Right lobe of liver (tissue), 6 donors: ENCODE results near the gene HAUS6. TPM values are rescaled to one million over a fixed set of nuclear protein-coding genes. Genes with fewer than 3 reads are reported as not detected.
A peak's percentile ranks its signal among the peaks of the same experiment; 100 is the strongest.
"Not testable (repeated sequence)": the region's sequence is repeated elsewhere in the genome, so short reads cannot be mapped to it uniquely, and the experiment has no call there.

ENCODE experiments used
- ATAC-seq, 4 donors: fragments of 200-7000 bp; cut with Tn5 transposase; one replicate each; pipeline ENCODE4 v1.9.1; 2020; ENCODE audit warnings: mild to moderate bottlenecking in 4 of 4, moderate library complexity in 4 of 4
- DNase-seq, 3 donors: peaks; one replicate each; pipeline ENCODE4 v3.0.0-alpha.2; 2020
- H3K27ac ChIP-seq, 3 donors: fragments of 200-600 bp; one replicate each; pipeline ENCODE4 v1.8.0; 2022
- H3K27me3 ChIP-seq, 2 donors: fragments of 200-600 bp; one replicate each; pipeline ENCODE4 v1.8.0; 2022
- H3K36me3 ChIP-seq, 4 donors: fragments of 200-600 bp; sonication (generic) in 1 of 4; one replicate each; pipeline versions ENCODE4 v1.5.1 to v1.8.0; 2017 to 2022; ENCODE audit warnings: control low read depth in 1 of 4
- H3K4me1 ChIP-seq, 4 donors: fragments of 200-600 bp; sonication (generic) in 1 of 4; one replicate each; pipeline versions ENCODE4 v1.5.1 to v1.8.0; 2017 to 2022; ENCODE audit warnings: control low read depth in 1 of 4
- H3K4me3 ChIP-seq, 3 donors: fragments of 200-600 bp; one replicate each; pipeline ENCODE4 v1.8.0; 2022
- H3K9me3 ChIP-seq, 4 donors: fragments of 200-600 bp; sonication (generic) in 1 of 4; one replicate each; pipeline versions ENCODE4 v1.5.1 to v1.8.0; 2017 to 2022; ENCODE audit warnings: control low read depth in 1 of 4
- POLR2A ChIP-seq: fragments of 450-650 bp; IDR thresholded peaks from one replicate; pipeline ENCODE4 v1.6.1; 2017; ENCODE audit warnings: antibody characterized with exemption, mild to moderate bottlenecking
- whole genome bisulfite sequencing: methylation state at CpG from one replicate; pipeline ENCODE4 v1.1.6; 2018; ENCODE audit warnings: low coverage, low lambda C conversion rate; ENCODE audit not compliant: insufficient coverage; ENCODE audit errors: missing lambda C conversion rate; 5-methylcytosine and 5-hydroxymethylcytosine counted together
- intact Hi-C, 2 donors: fragments of 100-400 bp; cut with DNase I; formaldehyde crosslinking; loops; one replicate each; pipeline versions ENCODE4 v1.11.2 to v1.14.1; 2022
- long read RNA-seq: library from polyadenylated mRNA; unstranded; transcript quantifications from one replicate; pipeline ENCODE4 v2.0.0, GENCODE V29; 2019
- total RNA-seq, 6 experiments: library from RNA; depleted of rRNA in 2 of 6; stranded (reverse); fragments of >200 nt in 2 of 6; fragmentation: NEBNext Ultra II Directional in 3 of 6; extraction: Animal tissue kit (Norgen Biotek cat#: 25700) in 3 of 6; gene quantifications; one replicate each; pipeline versions ENCODE4 v1.1.0 to v1.2.4, GENCODE V29; 2016 to 2023
- TF ChIP-seq, protein P1 (sequence below), 4 donors: fragments of 200-600 bp in 3 of 4; fragments of 450-650 bp in 1 of 4; IDR thresholded peaks; one replicate each; pipeline versions ENCODE4 v1.5.1 to v1.8.0; 2016 to 2022; ENCODE audit warnings: antibody characterized with exemption in 4 of 4, mild to moderate bottlenecking in 2 of 4
- donor health status: DM: no; HTN: yes; CAD: no.
- donor health status: DM: no; HTN: no; CAD: no.
- donor health status: DM: no; HTN: no; CAD: no.
- donor health status: DM: no; HTN: yes; CAD: no.
- donor health status: DM: no; HTN: yes; CAD: no.

HAUS6 gene, protein sequence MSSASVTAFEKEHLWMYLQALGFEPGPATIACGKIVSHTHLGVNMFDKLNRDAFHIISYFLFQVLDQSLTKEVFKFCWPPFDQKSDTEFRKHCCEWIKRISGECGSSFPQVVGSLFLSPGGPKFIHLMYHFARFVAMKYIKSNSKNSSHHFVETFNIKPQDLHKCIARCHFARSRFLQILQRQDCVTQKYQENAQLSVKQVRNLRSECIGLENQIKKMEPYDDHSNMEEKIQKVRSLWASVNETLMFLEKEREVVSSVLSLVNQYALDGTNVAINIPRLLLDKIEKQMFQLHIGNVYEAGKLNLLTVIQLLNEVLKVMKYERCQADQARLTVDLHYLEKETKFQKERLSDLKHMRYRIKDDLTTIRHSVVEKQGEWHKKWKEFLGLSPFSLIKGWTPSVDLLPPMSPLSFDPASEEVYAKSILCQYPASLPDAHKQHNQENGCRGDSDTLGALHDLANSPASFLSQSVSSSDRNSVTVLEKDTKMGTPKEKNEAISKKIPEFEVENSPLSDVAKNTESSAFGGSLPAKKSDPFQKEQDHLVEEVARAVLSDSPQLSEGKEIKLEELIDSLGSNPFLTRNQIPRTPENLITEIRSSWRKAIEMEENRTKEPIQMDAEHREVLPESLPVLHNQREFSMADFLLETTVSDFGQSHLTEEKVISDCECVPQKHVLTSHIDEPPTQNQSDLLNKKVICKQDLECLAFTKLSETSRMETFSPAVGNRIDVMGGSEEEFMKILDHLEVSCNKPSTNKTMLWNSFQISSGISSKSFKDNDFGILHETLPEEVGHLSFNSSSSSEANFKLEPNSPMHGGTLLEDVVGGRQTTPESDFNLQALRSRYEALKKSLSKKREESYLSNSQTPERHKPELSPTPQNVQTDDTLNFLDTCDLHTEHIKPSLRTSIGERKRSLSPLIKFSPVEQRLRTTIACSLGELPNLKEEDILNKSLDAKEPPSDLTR
- total RNA-seq: 1 to 10 TPM; 2.9 to 8.1 (median 4.3) TPM
- long read RNA-seq: 0 reads

- ATAC-seq (peak; percentile 99 to 100 (median 100)), DNase-seq (peak; percentile 96 to 98 (median 97))
- intact Hi-C loops: no loop called here
- peak; percentile 80 for TF ChIP-seq POLR2A
- TF ChIP-seq, protein P1, sequence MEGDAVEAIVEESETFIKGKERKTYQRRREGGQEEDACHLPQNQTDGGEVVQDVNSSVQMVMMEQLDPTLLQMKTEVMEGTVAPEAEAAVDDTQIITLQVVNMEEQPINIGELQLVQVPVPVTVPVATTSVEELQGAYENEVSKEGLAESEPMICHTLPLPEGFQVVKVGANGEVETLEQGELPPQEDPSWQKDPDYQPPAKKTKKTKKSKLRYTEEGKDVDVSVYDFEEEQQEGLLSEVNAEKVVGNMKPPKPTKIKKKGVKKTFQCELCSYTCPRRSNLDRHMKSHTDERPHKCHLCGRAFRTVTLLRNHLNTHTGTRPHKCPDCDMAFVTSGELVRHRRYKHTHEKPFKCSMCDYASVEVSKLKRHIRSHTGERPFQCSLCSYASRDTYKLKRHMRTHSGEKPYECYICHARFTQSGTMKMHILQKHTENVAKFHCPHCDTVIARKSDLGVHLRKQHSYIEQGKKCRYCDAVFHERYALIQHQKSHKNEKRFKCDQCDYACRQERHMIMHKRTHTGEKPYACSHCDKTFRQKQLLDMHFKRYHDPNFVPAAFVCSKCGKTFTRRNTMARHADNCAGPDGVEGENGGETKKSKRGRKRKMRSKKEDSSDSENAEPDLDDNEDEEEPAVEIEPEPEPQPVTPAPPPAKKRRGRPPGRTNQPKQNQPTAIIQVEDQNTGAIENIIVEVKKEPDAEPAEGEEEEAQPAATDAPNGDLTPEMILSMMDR (IDR thresholded peaks at IDR 0.05): peak; percentile 8 to 70 (median 36)
- peak within 1 kb of the TSS; percentile 69 to 89 (median 85) for H3K4me3 ChIP-seq
- H3K4me1 ChIP-seq: peaks cover 0 to 14% (median 6%) of the 10 kb centered on the region in 4 donors
- WGBS: 1% methylated on average over 17 of the region's 46 CpGs
- H3K27ac ChIP-seq: peak within 1 kb of the TSS; percentile 59 to 91 (median 82)
- H3K27me3 ChIP-seq: no peaks in the 10 kb centered on the region
- no peaks in the 10 kb centered on the region for H3K36me3 ChIP-seq
- H3K9me3 ChIP-seq: no peaks in the 10 kb centered on the region
Observed at GRCh38 chr9:19102631-19103345, at the start of gene HAUS6. Gene HAUS6 (minus strand): TSS chr9:19102904. CDS start chr9:19102651, 253 bp downstream.

GRCh38 chr9:19152160-19152498 is 49.4 kb upstream of the HAUS6 start:
- DNase-seq, intact Hi-C loops, ATAC-seq, H3K27me3 ChIP-seq, H3K9me3 ChIP-seq, H3K4me3 ChIP-seq, H3K36me3 ChIP-seq: not testable (repeated sequence)
- Histone ChIP-seq H3K27ac (peak overlapping the region; percentile 10 to 88 (median 83)), H3K4me1 (peaks cover 0 to 76% (median 33%) of the 10 kb centered on the region in 4 donors)
- 25% methylated on average over 2 of the region's 2 CpGs for WGBS

- DNase-seq (peak in 1 of 3 donors; percentile 85), ATAC-seq (peak; percentile 73 to 87 (median 79))
- peak; percentile 81 for TF ChIP-seq POLR2A
- TF ChIP-seq, protein P1 (IDR thresholded peaks at IDR 0.05): no peak
- intact Hi-C loops: no loop called here
- no peak overlapping the region for H3K4me3 ChIP-seq
- H3K27me3 ChIP-seq: no peaks in the 10 kb centered on the region
- peaks cover 0 to 72% (median 34%) of the 10 kb centered on the region in 4 donors for H3K4me1 ChIP-seq
- no peaks in the 10 kb centered on the region for H3K36me3 ChIP-seq
- H3K9me3 ChIP-seq: no peaks in the 10 kb centered on the region
- H3K27ac ChIP-seq: peak overlapping the region; percentile 41 to 88 (median 83)
- 53% methylated on average over 5 of the region's 5 CpGs for WGBS
Observed at GRCh38 chr9:19151425-19152159, 48.9 kb upstream of the HAUS6 start.

- Histone ChIP-seq H3K36me3 (no peaks in the 10 kb centered on the region), H3K27me3 (no peaks in the 10 kb centered on the region), H3K9me3 (no peaks in the 10 kb centered on the region), H3K4me1 (peaks cover 0 to 61% (median 31%) of the 10 kb centered on the region in 4 donors), H3K27ac (peak overlapping the region in 2 of 3 donors; percentile 68 to 83), H3K4me3 (no peak overlapping the region)
- 29% methylated on average over 3 of the region's 3 CpGs for WGBS
- DNase-seq: peak in 1 of 3 donors; percentile 78
- intact Hi-C loops: no loop called here
- peak; percentile 17 for TF ChIP-seq POLR2A
- TF ChIP-seq, protein P1 (IDR thresholded peaks at IDR 0.05): no peak
- peak in 3 of 4 donors; percentile 1 to 34 (median 26) for ATAC-seq
Observed at GRCh38 chr9:19149230-19149629, 46.5 kb upstream of the HAUS6 start.
